Right atrium auricular region (tissue), 2 donors: ENCODE results near the gene LDB2. TPM values are rescaled to one million over a fixed set of nuclear protein-coding genes. Genes with fewer than 3 reads are reported as not detected.

ENCODE experiments used
- DNase-seq: peaks from one replicate; pipeline ENCODE4 v3.0.0-alpha.2; 2019; ENCODE audit warnings: low spot score
- H3K27ac ChIP-seq, 2 donors: fragments of 200-600 bp; sonication (generic); 1 replicate in 1 of 2; 2 replicates in 1 of 2; pipeline ENCODE4 v1.5.1; 2016 to 2019
- H3K27me3 ChIP-seq, 2 donors: fragments of 200-600 bp; sonication (generic); one replicate each; pipeline versions ENCODE4 v1.5.1 to v1.6.0; 2017 to 2019
- H3K36me3 ChIP-seq: fragments of 200-600 bp; sonication (generic); one replicate; pipeline ENCODE4 v1.5.1; 2016
- H3K4me1 ChIP-seq, 2 donors: fragments of 200-600 bp; sonication (generic); one replicate each; pipeline versions ENCODE4 v1.5.1 to v1.6.0; 2017 to 2019
- H3K4me3 ChIP-seq, 2 donors: fragments of 200-600 bp; sonication (generic); 1 replicate in 1 of 2; 2 replicates in 1 of 2; pipeline ENCODE4 v1.5.1; 2017 to 2019; ENCODE audit warnings: mild to moderate bottlenecking in 1 of 2, moderate library complexity in 1 of 2
- H3K9me3 ChIP-seq, 2 donors: fragments of 200-600 bp; sonication (generic); one replicate each; pipeline ENCODE4 v1.5.1; 2019
- CTCF ChIP-seq, 2 donors: fragments of 200-600 bp; sonication (generic); IDR thresholded peaks; one replicate each; pipeline ENCODE4 v1.5.1; 2019; ENCODE audit warnings: antibody characterized with exemption in 2 of 2
- total RNA-seq, 2 donors: library from RNA; depleted of rRNA; stranded (reverse); fragments of >200 nt; gene quantifications; one replicate each; pipeline ENCODE4 v1.1.0, GENCODE V29; 2016

LDB2 gene
- total RNA-seq, 2 donors from 2014 or later = 35.2 to 64.4 TPM

GRCh38 chr4:16779028-16779675, 119.3 kb downstream of the LDB2 start:
- DNase-seq = no peak
- no peaks in the 10 kb centered on the region for H3K9me3 ChIP-seq
- H3K27ac ChIP-seq = no peak overlapping the region
- H3K4me3 ChIP-seq = no peak overlapping the region
- no peak for TF ChIP-seq CTCF (IDR thresholded peaks at IDR 0.05)
- no peaks in the 10 kb centered on the region for H3K4me1 ChIP-seq
- H3K27me3 ChIP-seq = no peaks in the 10 kb centered on the region
- no peaks in the 10 kb centered on the region for H3K36me3 ChIP-seq

GRCh38 chr4:16777726-16778125, 120.7 kb downstream of the LDB2 start:
- Histone ChIP-seq H3K27ac (no peak overlapping the region), H3K4me1 (no peaks in the 10 kb centered on the region), H3K4me3 (no peak overlapping the region), H3K36me3 (no peaks in the 10 kb centered on the region), H3K27me3 (no peaks in the 10 kb centered on the region), H3K9me3 (no peaks in the 10 kb centered on the region)
- no peak for DNase-seq
- no peak for TF ChIP-seq CTCF (IDR thresholded peaks at IDR 0.05)

GRCh38 chr4:16775411-16776154, 122.9 kb downstream of the LDB2 start:
- Histone ChIP-seq H3K36me3 (no peaks in the 10 kb centered on the region), H3K4me1 (no peaks in the 10 kb centered on the region), H3K27me3 (no peaks in the 10 kb centered on the region), H3K4me3 (no peak overlapping the region), H3K27ac (no peak overlapping the region), H3K9me3 (no peaks in the 10 kb centered on the region)
- DNase-seq = no peak
- TF ChIP-seq CTCF (IDR thresholded peaks at IDR 0.05) = no peak

GRCh38 chr4:16772366-16772850, 126.0 kb downstream of the LDB2 start:
- H3K4me1 ChIP-seq = no peaks in the 10 kb centered on the region
- no peak for TF ChIP-seq CTCF (IDR thresholded peaks at IDR 0.05)
- no peak overlapping the region for H3K4me3 ChIP-seq
- no peaks in the 10 kb centered on the region for H3K27me3 ChIP-seq
- no peaks in the 10 kb centered on the region for H3K9me3 ChIP-seq
- no peak for DNase-seq
- no peak overlapping the region for H3K27ac ChIP-seq
- no peaks in the 10 kb centered on the region for H3K36me3 ChIP-seq

- no peaks in the 10 kb centered on the region for H3K9me3 ChIP-seq
- no peak for DNase-seq
- no peak overlapping the region for H3K27ac ChIP-seq
- no peaks in the 10 kb centered on the region for H3K27me3 ChIP-seq
- no peaks in the 10 kb centered on the region for H3K36me3 ChIP-seq
- H3K4me1 ChIP-seq = no peaks in the 10 kb centered on the region
- TF ChIP-seq CTCF (IDR thresholded peaks at IDR 0.05) = no peak
- no peak overlapping the region for H3K4me3 ChIP-seq
Measured at GRCh38 chr4:16770710-16771285, 127.6 kb downstream of the LDB2 start.
